Fibroblast of lung (primary cell): ENCODE data around the gene PDE4D. TPM values are rescaled to one million over a fixed set of nuclear protein-coding genes. Genes with fewer than 3 reads are reported as not detected.

Source experiments
- DNase-seq, 2 donors: peaks; one replicate each; pipeline versions ENCODE4 v3.0.0 to v3.0.0-alpha.2; 2010; ENCODE audit warnings: low read depth in 2 of 2
- H2AFZ ChIP-seq: 2 replicates; pipeline ENCODE4 v1.5.1; 2012; ENCODE audit warnings: low read length, control low read depth, inconsistent platforms
- H3K27ac ChIP-seq: 2 replicates; pipeline ENCODE4 v1.5.1; 2011; ENCODE audit warnings: low read length, control low read depth; ENCODE audit not compliant: insufficient read depth
- H3K27me3 ChIP-seq: 2 replicates; pipeline ENCODE4 v1.5.1; 2011; ENCODE audit warnings: mild to moderate bottlenecking, low read length; ENCODE audit not compliant: control insufficient read depth, insufficient read depth
- H3K36me3 ChIP-seq: 2 replicates; pipeline ENCODE4 v1.5.1; 2011; ENCODE audit warnings: low read length; ENCODE audit not compliant: control insufficient read depth, insufficient read depth
- H3K4me1 ChIP-seq: 2 replicates; pipeline ENCODE4 v1.5.1; 2011; ENCODE audit warnings: low read length; ENCODE audit not compliant: control insufficient read depth, insufficient read depth; ENCODE audit errors: extremely low read depth
- H3K4me2 ChIP-seq: 2 replicates; pipeline ENCODE4 v1.5.1; 2011; ENCODE audit warnings: low read length, control low read depth; ENCODE audit not compliant: insufficient read depth; ENCODE audit errors: extremely low read depth
- H3K4me3 ChIP-seq, 4 experiments: fragments of 200-600 bp in 1 of 4; sonication (generic) in 1 of 4; replicated peaks in 1 of 4; 2 replicates each; pipeline ENCODE4 v1.5.1; 2011 to 2016; ENCODE audit warnings: low read length in 4 of 4, low read depth in 3 of 4, mild to moderate bottlenecking in 3 of 4, control low read depth in 2 of 4, inconsistent platforms in 1 of 4, mixed read lengths in 1 of 4; ENCODE audit not compliant: insufficient read depth in 1 of 4; ENCODE audit errors: control extremely low read depth in 1 of 4
- H3K79me2 ChIP-seq: 2 replicates; pipeline ENCODE4 v1.5.1; 2012; ENCODE audit warnings: mild to moderate bottlenecking, low read length, inconsistent platforms; ENCODE audit not compliant: control insufficient read depth, insufficient read depth
- H3K9ac ChIP-seq: 2 replicates; pipeline ENCODE4 v1.5.1; 2011; ENCODE audit warnings: mild to moderate bottlenecking, low read length, control low read depth; ENCODE audit not compliant: insufficient read depth
- H3K9me3 ChIP-seq: 2 replicates; pipeline ENCODE4 v1.5.1; 2012; ENCODE audit warnings: low read depth, low read length; ENCODE audit not compliant: control insufficient read depth, insufficient read depth
- H4K20me1 ChIP-seq: 2 replicates; pipeline ENCODE4 v1.5.1; 2011; ENCODE audit warnings: low read length; ENCODE audit not compliant: control insufficient read depth, insufficient read depth; ENCODE audit errors: extremely low read depth
- CTCF ChIP-seq, 2 donors: IDR thresholded peaks in 1 of 2; conservative IDR thresholded peaks in 1 of 2; 1 replicate in 1 of 2; 2 replicates in 1 of 2; pipeline ENCODE4 v1.5.1; 2011 to 2012; ENCODE audit warnings: low read length in 2 of 2, control low read depth in 1 of 2, inconsistent platforms in 1 of 2, low read depth in 1 of 2, mild to moderate bottlenecking in 1 of 2
- EZH2 ChIP-seq: IDR thresholded peaks from 2 replicates; pipeline ENCODE4 v1.5.1; 2012; ENCODE audit warnings: low read length, control low read depth, mild to moderate bottlenecking; ENCODE audit errors: missing control alignments
- polyA plus RNA-seq, 2 donors: library from polyadenylated mRNA; depleted of rRNA in 1 of 2; stranded (reverse) in 1 of 2; unstranded in 1 of 2; fragments of >200 nt; gene quantifications; 2 replicates each; pipeline ENCODE4 v1.2.1, GENCODE V29; 2011 to 2012; ENCODE audit warnings: missing spikeins in 1 of 2
- total RNA-seq: library from RNA; depleted of rRNA; stranded (reverse); fragments of >200 nt; gene quantifications from 2 replicates; pipeline ENCODE4 v1.2.1, GENCODE V29; 2014

Gene PDE4D
- total and polyA plus RNA-seq, 2 donors (not counting 1 experiment from before 2014, with no cell fraction given): 2.1 to 8.3 TPM

GRCh38 chr5:59241552-59241951 is 652.0 kb downstream of the PDE4D start:
- TF ChIP-seq EZH2 (no peak), CTCF (conservative IDR thresholded peaks at IDR 0.05 in 1 of 2, IDR thresholded peaks at IDR 0.05 in 1 of 2; ENCODE audit: low read depth in 1 of 2, low read length in 2 of 2) (no peak)
- Histone ChIP-seq H2AFZ (no peak overlapping the region), H3K4me3 (no peak overlapping the region), H3K4me2 (no peak overlapping the region), H4K20me1 (no peaks in the 10 kb centered on the region), H3K27me3 (no peaks in the 10 kb centered on the region), H3K9me3 (no peaks in the 10 kb centered on the region), H3K9ac (no peak overlapping the region), H3K79me2 (no peaks in the 10 kb centered on the region), H3K4me1 (no peaks in the 10 kb centered on the region), H3K27ac (no peak overlapping the region), H3K36me3 (no peaks in the 10 kb centered on the region)
- no peak for DNase-seq

- Histone ChIP-seq H3K9me3 (no peaks in the 10 kb centered on the region), H3K4me2 (no peak overlapping the region), H3K4me1 (no peaks in the 10 kb centered on the region), H3K36me3 (no peaks in the 10 kb centered on the region), H3K27me3 (no peaks in the 10 kb centered on the region), H3K27ac (no peak overlapping the region), H3K79me2 (no peaks in the 10 kb centered on the region), H3K9ac (no peak overlapping the region), H3K4me3 (no peak overlapping the region), H4K20me1 (no peaks in the 10 kb centered on the region), H2AFZ (no peak overlapping the region)
- DNase-seq: no peak
- TF ChIP-seq EZH2 (no peak), CTCF (conservative IDR thresholded peaks at IDR 0.05 in 1 of 2, IDR thresholded peaks at IDR 0.05 in 1 of 2; ENCODE audit: low read depth in 1 of 2, low read length in 2 of 2) (no peak)
Observed at GRCh38 chr5:59241119-59241518, 652.4 kb downstream of the PDE4D start.

- DNase-seq: no peak
- Histone ChIP-seq H4K20me1 (no peaks in the 10 kb centered on the region), H3K36me3 (no peaks in the 10 kb centered on the region), H3K9me3 (no peaks in the 10 kb centered on the region), H3K4me1 (no peaks in the 10 kb centered on the region), H3K4me2 (no peak overlapping the region), H3K4me3 (no peak overlapping the region), H3K27me3 (no peaks in the 10 kb centered on the region), H3K27ac (no peak overlapping the region), H2AFZ (no peak overlapping the region), H3K9ac (no peak overlapping the region), H3K79me2 (no peaks in the 10 kb centered on the region)
- TF ChIP-seq EZH2 (no peak), CTCF (conservative IDR thresholded peaks at IDR 0.05 in 1 of 2, IDR thresholded peaks at IDR 0.05 in 1 of 2; ENCODE audit: low read depth in 1 of 2, low read length in 2 of 2) (no peak)
Observed at GRCh38 chr5:59238126-59238902, 655.2 kb downstream of the PDE4D start.
